ENCODE results near the gene SLC12A7. TPM values are rescaled to one million over a fixed set of nuclear protein-coding genes. Genes with fewer than 3 reads are reported as not detected.
"Not testable (repeated sequence)": the region's sequence is repeated elsewhere in the genome, so short reads cannot be mapped to it uniquely, and the experiment has no call there.

Gene SLC12A7
- total RNA-seq, 2 donors from 2014 or later, result 58.9 to 61.6 TPM

DNA sequence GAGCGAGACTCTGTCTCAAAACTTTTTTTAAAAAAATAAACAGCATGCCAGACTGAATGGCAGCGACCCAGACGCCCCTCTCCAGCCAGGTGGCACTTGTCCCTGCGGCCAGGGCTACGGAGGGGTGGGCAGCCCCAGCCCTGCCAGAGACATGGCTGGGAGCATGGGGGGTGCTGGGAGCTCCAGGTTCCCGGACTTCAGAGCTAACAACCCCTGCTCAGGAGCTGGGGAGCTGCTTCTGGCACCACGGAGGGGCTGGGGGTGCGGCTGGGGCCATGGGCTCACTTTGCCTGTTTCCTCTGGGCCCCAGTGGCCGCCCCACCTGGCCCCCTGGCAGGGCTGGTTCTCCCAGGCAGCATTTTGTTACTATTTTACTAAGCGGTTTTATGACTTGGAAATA is 49.9 kb downstream of the SLC12A7 start:
- no peak for DNase-seq
- 83 to 92% methylated on average over 7 to 10 of the region's 10 CpGs for WGBS, 2 experiments (ENCODE audit: insufficient coverage in 1 of 2, insufficient read length in 1 of 2)
- no peaks in the 10 kb centered on the region for H3K4me1 Mint-ChIP-seq
- Histone ChIP-seq H3K9ac (ENCODE audit: extremely low read depth, low read length, poor library complexity, severe bottlenecking) (no peak overlapping the region), H3K4me1 (ENCODE audit: control insufficient read depth, insufficient read depth, low read length) (no peaks in the 10 kb centered on the region), H3K27me3 (ENCODE audit: control insufficient read depth, insufficient read depth, low read length, poor library complexity, severe bottlenecking) (no peaks in the 10 kb centered on the region), H3K4me3 (ENCODE audit: low read length) (no peak overlapping the region), H3K27ac (ENCODE audit: low read depth, low read length) (no peak overlapping the region), H3K36me3 (ENCODE audit: control insufficient read depth, insufficient read depth, low read length) (peaks cover 8% of the 10 kb centered on the region), H3K9me3 (ENCODE audit: control insufficient read depth, low read length) (no peaks in the 10 kb centered on the region)
- TF ChIP-seq CTCF (conservative IDR thresholded peaks at IDR 0.05), result no peak
- no peak overlapping the region for H3K27ac Mint-ChIP-seq
- no peaks in the 10 kb centered on the region for H3K9me3 Mint-ChIP-seq
- no peaks in the 10 kb centered on the region for H3K27me3 Mint-ChIP-seq (ENCODE audit: insufficient read depth)
- H3K4me3 Mint-ChIP-seq, result no peak overlapping the region
- peaks cover 28% of the 10 kb centered on the region for H3K36me3 Mint-ChIP-seq (ENCODE audit: low read depth)

DNA sequence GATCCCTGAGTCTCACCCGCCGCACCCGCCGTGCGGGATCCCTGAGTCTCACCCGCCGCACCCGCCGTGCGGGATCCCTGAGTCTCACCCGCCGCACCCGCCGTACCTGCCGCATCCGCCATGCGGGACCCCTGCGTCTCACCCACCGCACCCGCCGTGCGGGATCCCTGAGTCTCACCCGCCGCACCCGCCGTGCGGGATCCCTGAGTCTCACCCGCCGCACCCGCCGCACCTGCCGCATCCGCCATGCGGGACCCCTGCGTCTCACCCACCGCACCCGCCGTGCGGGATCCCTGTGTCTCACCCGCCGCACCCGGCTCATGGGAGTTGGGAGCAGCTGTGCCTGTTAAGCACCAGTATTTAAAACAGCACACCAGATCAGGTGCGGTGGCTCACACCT is 50.6 kb downstream of the SLC12A7 start:
- H3K9me3 Mint-ChIP-seq; H3K27ac Mint-ChIP-seq; H3K9me3 ChIP-seq (ENCODE audit: control insufficient read depth, low read length); H3K4me3 ChIP-seq (ENCODE audit: low read length); H3K36me3 ChIP-seq (ENCODE audit: control insufficient read depth, insufficient read depth, low read length); H3K4me1 ChIP-seq (ENCODE audit: control insufficient read depth, insufficient read depth, low read length); H3K9ac ChIP-seq (ENCODE audit: extremely low read depth, low read length, poor library complexity, severe bottlenecking); H3K4me3 Mint-ChIP-seq; H3K4me1 Mint-ChIP-seq; H3K27me3 Mint-ChIP-seq (ENCODE audit: insufficient read depth); H3K27ac ChIP-seq (ENCODE audit: low read depth, low read length); H3K27me3 ChIP-seq (ENCODE audit: control insufficient read depth, insufficient read depth, low read length, poor library complexity, severe bottlenecking); DNase-seq: not testable (repeated sequence)
- peaks cover 25% of the 10 kb centered on the region for H3K36me3 Mint-ChIP-seq (ENCODE audit: low read depth)
- WGBS, 2 experiments (ENCODE audit: insufficient coverage in 1 of 2, insufficient read length in 1 of 2), result 95% methylated on average over 11 to 14 of the region's 43 CpGs

DNA sequence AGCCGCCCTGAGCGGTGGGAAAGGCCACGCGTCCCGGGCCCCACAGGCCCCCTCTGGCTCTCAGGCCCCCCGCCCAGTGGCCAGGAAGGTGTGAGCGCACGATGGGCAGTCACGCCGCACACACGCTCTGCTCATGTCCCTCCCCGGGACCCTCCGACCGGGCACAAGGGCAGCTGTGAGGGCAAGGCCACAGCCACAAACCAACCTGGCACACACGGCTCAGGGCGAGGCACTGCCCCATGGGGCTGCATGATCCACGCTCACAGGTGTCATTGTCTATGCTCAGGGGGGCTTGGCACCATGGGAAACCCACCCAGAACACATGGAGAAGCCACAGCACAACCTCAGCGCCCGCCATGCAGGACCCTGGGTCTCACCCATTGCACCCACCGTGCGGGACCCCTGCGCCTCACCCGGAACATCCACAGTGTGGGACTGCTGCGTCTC is 51.3 kb downstream of the SLC12A7 start:
- Mint-ChIP-seq H3K4me3 (no peak overlapping the region), H3K27ac (no peak overlapping the region), H3K4me1 (no peaks in the 10 kb centered on the region), H3K9me3 (no peaks in the 10 kb centered on the region), H3K27me3 (ENCODE audit: insufficient read depth) (no peaks in the 10 kb centered on the region), H3K36me3 (ENCODE audit: low read depth) (peaks cover 26% of the 10 kb centered on the region)
- Histone ChIP-seq H3K4me3 (ENCODE audit: low read length) (no peak overlapping the region), H3K27me3 (ENCODE audit: control insufficient read depth, insufficient read depth, low read length, poor library complexity, severe bottlenecking) (no peaks in the 10 kb centered on the region), H3K9me3 (ENCODE audit: control insufficient read depth, low read length) (no peaks in the 10 kb centered on the region), H3K36me3 (ENCODE audit: control insufficient read depth, insufficient read depth, low read length) (peaks cover 8% of the 10 kb centered on the region), H3K4me1 (ENCODE audit: control insufficient read depth, insufficient read depth, low read length) (no peaks in the 10 kb centered on the region), H3K9ac (ENCODE audit: extremely low read depth, low read length, poor library complexity, severe bottlenecking) (no peak overlapping the region), H3K27ac (ENCODE audit: low read depth, low read length) (no peak overlapping the region)
- WGBS, 2 experiments (ENCODE audit: insufficient coverage in 1 of 2, insufficient read length in 1 of 2), result 77 to 81% methylated on average over 14 to 24 of the region's 24 CpGs
- DNase-seq, result no peak
- TF ChIP-seq CTCF (conservative IDR thresholded peaks at IDR 0.05), result no peak

DNA sequence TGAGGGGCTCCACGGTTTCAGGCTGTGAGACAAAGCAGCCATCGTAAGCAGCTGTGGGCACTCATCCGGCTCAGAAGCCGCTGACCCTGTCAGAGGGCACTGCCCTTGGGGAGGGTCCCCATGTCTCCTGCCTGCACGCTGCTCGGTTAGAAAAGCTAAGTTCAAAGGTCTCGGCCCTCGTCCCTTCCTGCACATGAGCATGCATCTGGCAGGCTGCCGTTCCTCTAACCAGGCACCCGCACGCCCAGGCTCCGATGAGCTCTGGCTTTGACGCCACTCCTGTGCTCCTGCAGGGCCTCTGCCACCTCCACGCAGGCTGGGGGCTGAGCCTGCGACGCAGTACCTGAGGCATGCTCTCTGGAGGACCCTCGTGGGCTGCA is 52.0 kb downstream of the SLC12A7 start:
- Histone ChIP-seq H3K9ac (ENCODE audit: extremely low read depth, low read length, poor library complexity, severe bottlenecking) (no peak overlapping the region), H3K27ac (ENCODE audit: low read depth, low read length) (peak overlapping the region; percentile 53), H3K4me1 (ENCODE audit: control insufficient read depth, insufficient read depth, low read length) (no peaks in the 10 kb centered on the region), H3K4me3 (ENCODE audit: low read length) (no peak overlapping the region), H3K27me3 (ENCODE audit: control insufficient read depth, insufficient read depth, low read length, poor library complexity, severe bottlenecking) (no peaks in the 10 kb centered on the region), H3K36me3 (ENCODE audit: control insufficient read depth, insufficient read depth, low read length) (peaks cover 11% of the 10 kb centered on the region), H3K9me3 (ENCODE audit: control insufficient read depth, low read length) (no peaks in the 10 kb centered on the region)
- Mint-ChIP-seq H3K27me3 (ENCODE audit: insufficient read depth) (no peaks in the 10 kb centered on the region), H3K9me3 (no peaks in the 10 kb centered on the region), H3K27ac (no peak overlapping the region), H3K4me1 (no peaks in the 10 kb centered on the region), H3K4me3 (no peak overlapping the region), H3K36me3 (ENCODE audit: low read depth) (peaks cover 27% of the 10 kb centered on the region)
- DNase-seq, result no peak
- WGBS, 2 experiments (ENCODE audit: insufficient coverage in 1 of 2, insufficient read length in 1 of 2), result 88 to 98% methylated on average over 15 to 17 of the region's 17 CpGs
- no peak for TF ChIP-seq CTCF (conservative IDR thresholded peaks at IDR 0.05)

Data from endodermal cell (in vitro differentiated cells).